WTC11 (cell line): ENCODE results near the gene SLC37A1. TPM values are rescaled to one million over a fixed set of nuclear protein-coding genes. Genes with fewer than 3 reads are reported as not detected.

Source experiments
- ATAC-seq: fragments of 200-7000 bp; cut with Tn5 transposase; 2 replicates; pipeline ENCODE4 v1.10.0; 2021; ENCODE audit warnings: mild to moderate bottlenecking, moderate library complexity
- CTCF ChIA-PET: fragments of 300-600 bp; sonication (Branson Sonifier 250); formaldehyde crosslinking; loops from one replicate; lab custom pipeline; 2021; ENCODE audit warnings: antibody characterized with exemption; lab: Charles Lee
- POLR2A ChIA-PET: fragments of 350-600 bp; sonication (Branson Sonifier 250); formaldehyde crosslinking; loops from one replicate; lab custom pipeline; 2021; ENCODE audit warnings: antibody characterized with exemption; lab: Charles Lee
- DNase-seq: peaks from one replicate; pipeline ENCODE4 v3.0.0; 2021; ENCODE audit warnings: low spot score
- H3K27ac Mint-ChIP-seq: 2 replicates; pipeline ENCODE4 v1.8.0; 2021; ENCODE audit warnings: mixed read lengths
- H3K27me3 Mint-ChIP-seq: 2 replicates; pipeline ENCODE4 v1.8.0; 2021; ENCODE audit warnings: low read depth, mild to moderate bottlenecking, moderate library complexity, mixed read lengths
- H3K36me3 Mint-ChIP-seq: 2 replicates; pipeline ENCODE4 v1.8.0; 2021; ENCODE audit warnings: mixed read lengths
- H3K4me1 Mint-ChIP-seq: 2 replicates; pipeline ENCODE4 v1.8.0; 2022; ENCODE audit warnings: mixed read lengths
- H3K4me3 Mint-ChIP-seq: 2 replicates; pipeline ENCODE4 v1.8.0; 2021; ENCODE audit warnings: mild to moderate bottlenecking, moderate library complexity, mixed read lengths
- H3K9me3 Mint-ChIP-seq: 2 replicates; pipeline ENCODE4 v1.8.0; 2021; ENCODE audit warnings: mixed read lengths
- ERG ChIP-seq: fragments of 250-450 bp; sonication (Bioruptor Pico); IDR thresholded peaks from 2 replicates; pipeline ENCODE4 v1.8.0; 2021; ENCODE audit warnings: mild to moderate bottlenecking
- FOXP1 ChIP-seq: sonication (generic); formaldehyde crosslinking; IDR thresholded peaks from 2 replicates; pipeline ENCODE4 v1.8.0; 2022; ENCODE audit warnings: missing genetic modification reagents, mild to moderate bottlenecking, moderate library complexity, borderline replicate concordance
- IRF1 ChIP-seq: sonication (generic); formaldehyde crosslinking; IDR thresholded peaks from 2 replicates; pipeline ENCODE4 v1.8.0; 2023; ENCODE audit warnings: missing genetic modification reagents
- KAT7 ChIP-seq: sonication (generic); formaldehyde crosslinking; IDR thresholded peaks from 2 replicates; pipeline ENCODE4 v1.8.1; 2023; ENCODE audit warnings: missing genetic modification reagents, mild to moderate bottlenecking, borderline replicate concordance
- MYBL2 ChIP-seq: sonication (generic); formaldehyde crosslinking; IDR thresholded peaks from 2 replicates; pipeline ENCODE4 v1.8.1; 2023; ENCODE audit warnings: mild to moderate bottlenecking, moderate library complexity, missing genetic modification reagents
- NFE2L1 ChIP-seq: sonication (generic); formaldehyde crosslinking; IDR thresholded peaks from 2 replicates; pipeline ENCODE4 v1.8.1; 2023; ENCODE audit warnings: missing genetic modification reagents
- OVOL2 ChIP-seq: fragments of 250-450 bp; sonication (Bioruptor Pico); IDR thresholded peaks from 2 replicates; pipeline ENCODE4 v1.9.0; 2021; ENCODE audit warnings: mild to moderate bottlenecking, borderline replicate concordance
- SMAD3 ChIP-seq: sonication (generic); formaldehyde crosslinking; IDR thresholded peaks from 2 replicates; pipeline ENCODE4 v1.8.0; 2022; ENCODE audit warnings: missing genetic modification reagents, mild to moderate bottlenecking, borderline replicate concordance
- ZNF219 ChIP-seq: sonication (generic); formaldehyde crosslinking; IDR thresholded peaks from 2 replicates; pipeline ENCODE4 v1.8.0; 2023; ENCODE audit warnings: missing genetic modification reagents, mild to moderate bottlenecking, borderline replicate concordance
- ZNF281 ChIP-seq: sonication (generic); formaldehyde crosslinking; IDR thresholded peaks from 2 replicates; pipeline ENCODE4 v1.8.0; 2023; ENCODE audit warnings: mild to moderate bottlenecking, missing genetic modification reagents
- ZNF512 ChIP-seq: sonication (generic); formaldehyde crosslinking; IDR thresholded peaks from 2 replicates; pipeline ENCODE4 v1.8.1; 2022; ENCODE audit warnings: missing genetic modification reagents, borderline replicate concordance
- total RNA-seq: library from RNA; stranded (reverse); gene quantifications from 3 replicates; pipeline ENCODE4 v1.2.3, GENCODE V29; 2021
- TF ChIP-seq, protein P1 (sequence below): fragments of 250-450 bp; sonication (Bioruptor Pico); IDR thresholded peaks from 2 replicates; pipeline ENCODE4 v2.1.2; 2022; ENCODE audit warnings: mild to moderate bottlenecking, moderate library complexity
- TF ChIP-seq, protein P2 (sequence below): sonication (generic); formaldehyde crosslinking; IDR thresholded peaks from 2 replicates; pipeline ENCODE4 v1.8.1; 2022; ENCODE audit warnings: low read depth, missing genetic modification reagents, borderline replicate concordance

Gene SLC37A1
- total RNA-seq, 1 experiment from 2014 or later = 22.7 TPM

GRCh38 chr21:42522771-42523170 is 9.1 kb downstream of the SLC37A1 start:
- Mint-ChIP-seq H3K27ac (peak overlapping the region; percentile 30; the same call in 1 of the 2 replicates), H3K9me3 (no peaks in the 10 kb centered on the region), H3K27me3 (no peaks in the 10 kb centered on the region), H3K36me3 (peaks cover 53% of the 10 kb centered on the region), H3K4me3 (no peak overlapping the region), H3K4me1 (peaks cover 45% of the 10 kb centered on the region)
- ChIA-PET POLR2A (no interaction called here), CTCF (interaction anchor here (2.0 kb wide), 1 partner anchor 10 kb away, joined by 4 read pairs; no protein-coding TSS in a partner anchor)
- ATAC-seq (no peak), DNase-seq (no peak)
- TF ChIP-seq ERG (CRISPR knock-in tag) = no peak
- TF ChIP-seq FOXP1 (CRISPR knock-in tag) = 0 out of 2 replicates have a peak, but pooled peaks have one; percentile 27
- TF ChIP-seq NFE2L1 (CRISPR knock-in tag) = no peak
- TF ChIP-seq OVOL2 = no peak
- no peak for TF ChIP-seq MYBL2
- TF ChIP-seq KAT7 (CRISPR knock-in tag) = no peak

- POLR2A ChIA-PET = no interaction called here
- TF ChIP-seq IRF1 (no peak), ZNF219 (no peak), SMAD3 (CRISPR knock-in tag) (no peak), ZNF512 (CRISPR knock-in tag) (no peak), ZNF281 (CRISPR knock-in tag) (no peak), NFE2L1 (CRISPR knock-in tag) (no peak)
- TF ChIP-seq, protein P1, sequence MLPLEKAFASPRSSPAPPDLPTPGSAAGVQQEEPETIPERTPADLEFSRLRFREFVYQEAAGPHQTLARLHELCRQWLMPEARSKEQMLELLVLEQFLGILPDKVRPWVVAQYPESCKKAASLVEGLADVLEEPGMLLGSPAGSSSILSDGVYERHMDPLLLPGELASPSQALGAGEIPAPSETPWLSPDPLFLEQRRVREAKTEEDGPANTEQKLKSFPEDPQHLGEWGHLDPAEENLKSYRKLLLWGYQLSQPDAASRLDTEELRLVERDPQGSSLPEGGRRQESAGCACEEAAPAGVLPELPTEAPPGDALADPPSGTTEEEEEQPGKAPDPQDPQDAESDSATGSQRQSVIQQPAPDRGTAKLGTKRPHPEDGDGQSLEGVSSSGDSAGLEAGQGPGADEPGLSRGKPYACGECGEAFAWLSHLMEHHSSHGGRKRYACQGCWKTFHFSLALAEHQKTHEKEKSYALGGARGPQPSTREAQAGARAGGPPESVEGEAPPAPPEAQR (CRISPR knock-in tag) = no peak
- Mint-ChIP-seq H3K27ac (peak overlapping the region; percentile 30; the same call in 1 of the 2 replicates), H3K4me1 (peaks cover 45% of the 10 kb centered on the region), H3K9me3 (no peaks in the 10 kb centered on the region), H3K27me3 (no peaks in the 10 kb centered on the region), H3K36me3 (peaks cover 50% of the 10 kb centered on the region), H3K4me3 (no peak overlapping the region)
- DNase-seq = no peak
- ATAC-seq = no peak
- CTCF ChIA-PET = interaction anchor here (1.3 to 2.0 kb wide), 2 partner anchors 9 to 56 kb away, joined by 3 to 4 read pairs; no protein-coding TSS in a partner anchor
These were observed 9.6 kb downstream of the SLC37A1 start for GRCh38 chr21:42523211-42523610.

DNA sequence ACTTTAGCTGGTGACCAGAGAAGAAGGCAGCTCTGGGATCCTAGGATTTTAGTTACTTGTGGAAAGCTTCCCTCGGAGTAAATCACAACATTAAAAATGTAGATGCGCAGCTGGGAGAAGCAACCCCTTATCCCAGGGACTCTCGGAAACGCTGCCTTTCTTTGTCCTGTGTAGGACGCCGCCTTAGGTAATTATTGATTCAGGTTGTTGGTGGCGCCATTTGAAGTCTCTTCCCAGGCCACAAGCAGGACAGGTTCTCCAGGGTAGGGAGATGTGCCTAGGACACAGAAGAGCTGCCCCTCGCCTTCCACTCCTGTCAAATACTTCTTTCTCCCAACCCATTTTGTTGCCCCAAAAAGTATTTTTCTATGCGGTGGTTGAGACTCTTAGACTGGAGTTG is 10.3 kb downstream of the SLC37A1 start:
- POLR2A ChIA-PET = no interaction called here
- CTCF ChIA-PET = interaction anchor here (0.8 to 1.6 kb wide), 3 partner anchors 10 to 128 kb away, joined by 3 read pairs; partner anchors contain the start of gene SLC37A1
- DNase-seq = no peak
- ATAC-seq = no peak
- no peaks in the 10 kb centered on the region for H3K27me3 Mint-ChIP-seq
- peak overlapping the region; percentile 73; the same call in 1 of the 2 replicates for H3K4me3 Mint-ChIP-seq
- H3K9me3 Mint-ChIP-seq = no peaks in the 10 kb centered on the region
- H3K36me3 Mint-ChIP-seq = peaks cover 43% of the 10 kb centered on the region
- H3K27ac Mint-ChIP-seq = peak overlapping the region; percentile 72
- TF ChIP-seq, protein P2, sequence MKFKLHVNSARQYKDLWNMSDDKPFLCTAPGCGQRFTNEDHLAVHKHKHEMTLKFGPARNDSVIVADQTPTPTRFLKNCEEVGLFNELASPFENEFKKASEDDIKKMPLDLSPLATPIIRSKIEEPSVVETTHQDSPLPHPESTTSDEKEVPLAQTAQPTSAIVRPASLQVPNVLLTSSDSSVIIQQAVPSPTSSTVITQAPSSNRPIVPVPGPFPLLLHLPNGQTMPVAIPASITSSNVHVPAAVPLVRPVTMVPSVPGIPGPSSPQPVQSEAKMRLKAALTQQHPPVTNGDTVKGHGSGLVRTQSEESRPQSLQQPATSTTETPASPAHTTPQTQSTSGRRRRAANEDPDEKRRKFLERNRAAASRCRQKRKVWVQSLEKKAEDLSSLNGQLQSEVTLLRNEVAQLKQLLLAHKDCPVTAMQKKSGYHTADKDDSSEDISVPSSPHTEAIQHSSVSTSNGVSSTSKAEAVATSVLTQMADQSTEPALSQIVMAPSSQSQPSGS (CRISPR knock-in tag) = no peak
- H3K4me1 Mint-ChIP-seq = peaks cover 45% of the 10 kb centered on the region
